HG02970 (cell line): ENCODE data around the gene NECTIN2.
"Not testable (repeated sequence)": the region's sequence is repeated elsewhere in the genome, so short reads cannot be mapped to it uniquely, and the experiment has no call there.

Source experiments
- ATAC-seq: cut with Tn5 transposase; IDR thresholded peaks from one replicate; pipeline ENCODE4 v1.9.1; 2021; ENCODE audit warnings: mild to moderate bottlenecking, moderate library complexity, moderate number of reproducible peaks; ENCODE audit not compliant: unreplicated experiment, low FRiP score

NECTIN2 gene

DNA sequence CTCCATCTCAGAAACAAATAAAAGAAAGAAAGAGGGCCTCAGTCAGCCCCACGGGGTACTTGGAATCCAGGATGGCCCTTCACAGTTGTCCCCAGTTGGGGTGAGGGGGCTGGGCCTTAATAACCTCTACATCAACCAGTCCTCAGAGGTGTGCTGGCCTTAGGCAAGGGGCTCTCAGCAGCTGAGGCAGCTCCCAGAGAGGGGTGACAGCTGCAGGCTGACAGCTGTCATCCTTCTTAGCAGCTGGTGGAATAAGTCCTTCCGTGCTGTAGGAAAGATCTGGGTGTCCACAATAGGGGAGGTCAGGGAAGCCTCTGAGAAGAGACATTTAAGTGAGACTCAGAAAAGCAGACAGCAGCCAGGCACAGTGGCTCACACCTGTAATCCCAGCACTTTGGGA lies 29.8 kb upstream of the NECTIN2 start:
- no peak for ATAC-seq

DNA sequence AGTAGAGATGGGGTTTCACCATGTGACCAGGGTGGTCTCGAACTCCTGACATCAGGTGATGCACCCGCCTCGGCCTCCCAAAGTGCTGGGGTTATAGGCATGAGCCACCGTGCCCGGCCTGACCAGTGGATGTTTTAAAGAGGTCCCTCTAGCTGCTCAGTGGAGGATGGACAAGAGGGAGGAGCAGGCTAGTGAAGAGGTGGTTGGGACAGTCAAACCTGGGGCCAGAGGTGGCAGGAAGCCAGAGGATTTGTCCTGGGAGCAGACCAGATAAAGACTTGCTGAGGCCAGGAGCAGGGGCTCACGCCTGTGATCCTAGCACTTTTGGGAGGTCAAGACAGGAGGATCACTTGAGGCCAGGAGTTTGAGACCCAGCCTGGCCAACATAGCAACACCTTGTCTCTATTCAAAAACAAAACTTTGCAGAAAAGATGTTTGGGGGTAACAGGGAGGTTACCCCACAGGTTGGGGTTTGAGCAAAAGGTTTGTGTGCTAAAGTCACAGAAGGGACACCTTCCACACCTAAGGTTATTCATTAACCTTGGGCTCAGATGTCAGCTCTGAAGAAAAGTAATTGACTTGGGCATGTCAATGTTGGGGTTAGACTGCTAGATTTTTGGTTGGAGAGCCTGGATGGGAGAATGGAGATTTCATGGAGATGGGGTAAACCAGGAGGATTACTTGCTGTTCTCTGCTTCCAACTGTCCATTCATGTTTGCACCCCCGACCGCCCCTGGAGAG lies 28.2 kb upstream of the NECTIN2 start:
- ATAC-seq = no peak

DNA sequence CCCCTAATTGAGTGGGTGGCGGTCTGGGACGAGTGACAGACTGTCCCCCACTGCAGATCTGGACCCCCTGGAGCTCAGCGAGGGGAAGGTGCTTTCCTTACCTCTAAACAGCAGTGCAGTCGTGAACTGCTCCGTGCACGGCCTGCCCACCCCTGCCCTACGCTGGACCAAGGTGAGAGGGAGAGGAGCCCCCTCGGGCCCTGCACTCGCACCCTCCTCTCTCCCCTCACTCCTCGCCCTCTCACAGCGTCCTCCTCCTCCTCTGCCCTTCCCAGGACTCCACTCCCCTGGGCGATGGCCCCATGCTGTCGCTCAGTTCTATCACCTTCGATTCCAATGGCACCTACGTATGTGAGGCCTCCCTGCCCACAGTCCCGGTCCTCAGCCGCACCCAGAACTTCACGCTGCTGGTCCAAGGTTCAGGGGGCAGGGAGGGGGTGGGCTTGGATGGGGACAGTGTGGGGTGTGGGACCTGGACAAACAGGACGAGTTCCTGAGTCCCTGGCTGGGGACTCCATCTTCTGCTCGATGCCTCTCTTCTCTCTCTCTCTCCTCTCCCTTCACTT lies 27.5 kb upstream of the NECTIN2 start:
- ATAC-seq = no peak

DNA sequence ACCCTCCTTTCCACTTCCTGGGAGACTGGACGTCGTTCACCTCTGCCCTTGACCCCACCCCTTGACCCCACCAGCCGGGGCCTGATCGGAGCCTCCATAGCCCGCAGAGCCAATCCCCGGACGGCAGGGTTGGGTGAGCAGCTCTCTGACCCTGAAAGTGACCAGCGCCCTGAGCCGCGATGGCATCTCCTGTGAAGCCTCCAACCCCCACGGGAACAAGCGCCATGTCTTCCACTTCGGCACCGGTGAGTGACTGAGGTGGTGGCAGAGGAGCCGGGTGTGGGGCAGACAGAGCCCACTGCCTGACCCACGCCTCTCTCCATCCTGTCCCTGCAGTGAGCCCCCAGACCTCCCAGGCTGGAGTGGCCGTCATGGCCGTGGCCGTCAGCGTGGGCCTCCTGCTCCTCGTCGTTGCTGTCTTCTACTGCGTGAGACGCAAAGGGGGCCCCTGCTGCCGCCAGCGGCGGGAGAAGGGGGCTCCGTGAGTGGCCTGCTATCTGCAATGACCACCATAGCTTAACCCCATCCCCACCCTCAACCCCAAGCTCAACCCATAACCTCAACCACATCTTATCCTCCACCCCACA lies 26.8 kb upstream of the NECTIN2 start:
- no peak for ATAC-seq

- no peak for ATAC-seq
Observed at GRCh38 chr19:44820648-44821609, 25.2 kb upstream of the NECTIN2 start.

- no peak for ATAC-seq
Observed at GRCh38 chr19:44822177-44822576, 23.9 kb upstream of the NECTIN2 start.

GRCh38 chr19:44822670-44823372 lies 23.3 kb upstream of the NECTIN2 start:
- no peak for ATAC-seq

DNA sequence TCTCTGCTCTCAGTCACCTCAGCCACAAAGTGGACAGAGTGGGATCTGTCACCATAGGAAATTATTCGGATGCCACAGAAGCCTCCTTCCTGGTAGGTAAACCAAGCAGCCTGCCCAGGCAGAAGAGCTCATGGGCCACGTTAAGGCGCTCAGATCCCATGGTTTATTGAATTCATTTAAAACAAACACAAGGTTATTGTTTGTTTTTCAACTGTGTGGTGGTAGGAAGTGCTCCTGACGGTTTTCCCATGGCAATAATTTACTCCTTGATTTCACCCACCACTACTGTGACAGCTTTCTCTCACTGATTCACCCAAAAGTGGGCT lies 22.8 kb upstream of the NECTIN2 start:
- ATAC-seq = no peak

- ATAC-seq = no peak
Observed at GRCh38 chr19:44824761-44825160, 21.3 kb upstream of the NECTIN2 start.

DNA sequence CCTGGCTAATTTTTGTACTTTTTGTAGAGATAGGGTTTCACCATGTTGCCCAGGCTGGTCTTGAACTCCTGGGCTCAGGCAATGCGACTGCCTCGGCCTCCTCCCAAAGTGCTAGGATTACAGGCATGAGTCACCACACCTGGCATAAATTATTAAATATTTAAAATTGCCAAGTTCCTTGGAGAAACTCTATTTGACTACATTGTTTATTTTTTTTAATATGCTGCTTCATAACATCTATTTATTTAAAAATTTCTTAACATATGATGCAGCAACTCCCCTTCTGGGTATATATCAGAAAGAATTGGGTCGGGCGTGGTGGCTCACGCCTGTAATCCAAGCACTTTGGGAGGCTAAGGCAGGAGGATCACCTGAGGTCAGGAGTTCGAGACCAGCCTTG lies 13.2 kb upstream of the NECTIN2 start:
- not testable (repeated sequence) for ATAC-seq

GRCh38 chr19:44834399-44834798 lies 11.7 kb upstream of the NECTIN2 start:
- not testable (repeated sequence) for ATAC-seq

DNA sequence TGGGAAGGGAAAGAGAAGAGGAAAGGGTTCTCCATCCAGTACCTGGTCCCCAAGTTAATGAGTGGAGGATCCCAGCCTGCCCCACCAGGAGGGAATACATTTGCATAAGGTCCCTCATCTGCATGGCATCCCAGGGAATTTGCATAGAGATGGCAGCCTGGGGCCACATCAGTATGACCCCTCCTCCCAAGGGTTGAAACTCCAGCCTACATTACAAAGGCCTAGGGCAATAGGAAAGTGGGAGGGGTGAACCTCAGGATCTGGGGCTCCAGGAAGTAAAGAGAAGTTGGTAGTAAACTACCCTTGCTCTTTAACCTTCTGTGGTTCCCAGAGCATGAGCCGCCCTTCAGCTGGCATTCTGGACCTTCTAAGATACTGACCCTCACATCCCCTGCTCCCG lies 6.8 kb upstream of the NECTIN2 start:
- no peak for ATAC-seq

GRCh38 chr19:44840811-44841210 lies 5.3 kb upstream of the NECTIN2 start:
- ATAC-seq = no peak

DNA sequence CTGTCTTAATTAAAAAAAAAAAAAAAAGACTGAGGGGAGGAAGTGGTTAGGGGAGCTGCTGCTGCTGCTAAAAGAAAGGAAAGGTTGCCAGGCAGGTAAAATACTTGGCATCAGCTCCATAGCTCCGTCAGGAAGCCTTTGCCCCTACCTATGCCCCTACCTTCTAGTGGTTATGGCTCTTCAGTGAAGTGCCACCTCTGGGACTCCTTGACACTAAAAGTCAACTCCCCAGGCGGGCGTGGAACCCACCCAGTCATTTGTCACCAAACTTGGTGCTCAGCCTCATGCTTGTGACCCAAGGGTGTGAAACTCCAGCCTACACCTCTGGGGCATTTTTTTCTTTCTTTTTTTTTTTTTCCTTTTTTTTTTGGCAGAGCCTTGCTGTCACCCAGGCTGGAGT lies 4.9 kb upstream of the NECTIN2 start:
- no peak for ATAC-seq

- ATAC-seq = no peak
Observed at GRCh38 chr19:44845286-44845611, 848 bp upstream of the NECTIN2 start.

- ATAC-seq = no peak
Observed at GRCh38 chr19:44846455-44847143, 502 bp downstream of the NECTIN2 start.

- no peak for ATAC-seq
Observed at GRCh38 chr19:44847144-44848035, 1.3 kb downstream of the NECTIN2 start.

DNA sequence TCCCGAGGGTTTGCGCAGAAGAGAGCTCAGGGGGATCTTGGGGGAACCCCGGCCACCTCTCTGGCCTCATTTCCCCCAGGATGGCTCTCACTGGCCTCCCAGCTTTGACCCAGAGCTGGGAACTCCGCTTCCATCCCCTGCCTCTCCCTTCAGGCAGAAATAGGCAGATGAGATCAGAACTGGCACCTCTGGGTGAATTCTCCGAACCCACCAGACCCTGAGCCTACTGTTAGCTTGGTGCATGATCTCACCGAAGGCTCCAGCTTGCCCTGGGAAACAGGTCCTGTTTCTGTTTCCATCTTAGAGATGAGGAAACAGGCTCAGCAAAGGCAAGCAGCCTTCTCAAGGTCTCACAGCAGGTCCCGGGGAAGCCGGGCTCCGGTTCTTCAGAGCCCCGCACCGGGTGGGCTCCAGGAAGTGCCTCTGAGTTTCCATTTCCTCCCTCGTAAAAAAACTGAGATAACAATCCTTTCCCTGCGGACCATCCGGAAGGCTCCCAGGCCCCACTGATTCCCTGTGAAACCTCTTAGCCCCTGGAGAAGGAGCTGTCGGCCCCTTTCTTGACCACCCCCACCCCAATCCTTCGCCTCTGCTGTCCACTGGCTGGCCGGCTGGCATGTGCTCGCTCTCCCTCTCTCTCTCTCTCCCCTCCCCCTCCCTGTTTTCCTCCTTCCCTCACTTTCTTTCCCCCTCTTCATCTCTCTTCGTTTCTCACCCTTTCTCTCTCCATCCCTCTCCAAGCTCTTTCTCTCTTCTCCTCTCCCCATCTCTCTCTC lies 2.1 kb downstream of the NECTIN2 start:
- ATAC-seq = no peak
